ENCODE measurements around the gene SMARCAL1.

The SMARCAL1 gene

GRCh38 chr2:216392945-216393840, 19.1 kb upstream of the SMARCAL1 start:
- no peak for DNase-seq

GRCh38 chr2:216394881-216395280, 17.4 kb upstream of the SMARCAL1 start:
- DNase-seq = no peak

GRCh38 chr2:216399621-216400020, 12.7 kb upstream of the SMARCAL1 start:
- DNase-seq = no peak

DNA sequence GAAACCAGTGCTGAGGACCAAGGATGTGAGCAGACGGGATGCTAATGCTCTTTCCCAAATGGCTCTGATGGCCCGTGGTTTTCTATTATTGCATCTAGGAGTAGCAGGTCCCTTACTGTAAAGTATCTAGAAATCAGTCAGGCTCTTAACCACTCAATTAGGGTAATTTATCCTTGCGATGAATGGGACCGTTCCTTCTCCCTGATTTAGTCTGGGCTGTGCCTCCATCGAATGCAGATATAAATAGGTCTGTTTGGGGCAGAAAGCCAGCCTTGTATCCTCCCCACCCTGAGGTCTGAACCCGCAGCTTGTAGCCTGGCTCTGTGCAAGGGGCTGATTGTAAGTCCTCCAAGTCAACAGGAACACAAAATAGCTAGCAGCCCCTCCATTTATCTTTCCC, 9.5 kb upstream of the SMARCAL1 start:
- DNase-seq = no peak

- no peak for DNase-seq
These were observed 8.2 kb upstream of the SMARCAL1 start for GRCh38 chr2:216404010-216404618.

DNA sequence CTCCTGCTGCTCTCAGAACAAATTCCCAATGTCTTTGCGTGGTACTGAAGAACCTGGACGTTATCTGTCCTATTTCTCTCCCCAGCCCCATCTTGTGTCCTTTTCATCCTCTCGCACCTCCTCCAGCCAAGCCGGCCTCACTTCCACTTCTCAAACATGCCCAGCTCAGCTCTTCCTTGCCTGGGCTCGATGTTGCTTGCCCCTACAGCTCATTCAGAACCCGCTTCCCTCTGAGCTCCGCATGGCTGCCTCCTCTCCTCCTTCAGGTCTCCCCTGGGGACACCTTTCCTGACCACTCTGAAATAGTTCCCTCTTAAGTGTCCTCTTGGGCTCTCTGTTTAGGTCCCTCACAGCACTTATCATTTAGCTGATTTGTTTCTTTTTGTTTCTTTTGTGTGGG, 6.7 kb upstream of the SMARCAL1 start:
- no peak for DNase-seq

DNA sequence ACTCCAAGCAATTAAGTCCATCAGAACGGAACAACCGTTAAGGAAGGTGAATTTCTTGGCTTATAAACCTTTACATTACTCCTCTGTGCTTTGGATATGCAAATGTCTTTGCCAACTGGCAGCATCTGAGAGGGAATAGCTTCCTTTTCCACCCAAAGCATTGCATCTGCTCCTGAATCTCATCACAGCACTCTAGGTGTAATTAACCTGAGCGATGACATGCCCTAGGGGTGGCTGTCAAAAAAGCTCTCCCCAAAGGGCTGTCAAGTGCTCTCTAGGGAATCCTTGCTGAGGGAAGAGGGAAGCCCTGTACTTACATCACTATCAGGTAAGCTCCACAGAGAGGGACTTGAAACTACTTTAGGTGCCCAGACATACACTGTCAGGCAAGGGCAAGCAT, 5.5 kb upstream of the SMARCAL1 start:
- no peak for DNase-seq

DNA sequence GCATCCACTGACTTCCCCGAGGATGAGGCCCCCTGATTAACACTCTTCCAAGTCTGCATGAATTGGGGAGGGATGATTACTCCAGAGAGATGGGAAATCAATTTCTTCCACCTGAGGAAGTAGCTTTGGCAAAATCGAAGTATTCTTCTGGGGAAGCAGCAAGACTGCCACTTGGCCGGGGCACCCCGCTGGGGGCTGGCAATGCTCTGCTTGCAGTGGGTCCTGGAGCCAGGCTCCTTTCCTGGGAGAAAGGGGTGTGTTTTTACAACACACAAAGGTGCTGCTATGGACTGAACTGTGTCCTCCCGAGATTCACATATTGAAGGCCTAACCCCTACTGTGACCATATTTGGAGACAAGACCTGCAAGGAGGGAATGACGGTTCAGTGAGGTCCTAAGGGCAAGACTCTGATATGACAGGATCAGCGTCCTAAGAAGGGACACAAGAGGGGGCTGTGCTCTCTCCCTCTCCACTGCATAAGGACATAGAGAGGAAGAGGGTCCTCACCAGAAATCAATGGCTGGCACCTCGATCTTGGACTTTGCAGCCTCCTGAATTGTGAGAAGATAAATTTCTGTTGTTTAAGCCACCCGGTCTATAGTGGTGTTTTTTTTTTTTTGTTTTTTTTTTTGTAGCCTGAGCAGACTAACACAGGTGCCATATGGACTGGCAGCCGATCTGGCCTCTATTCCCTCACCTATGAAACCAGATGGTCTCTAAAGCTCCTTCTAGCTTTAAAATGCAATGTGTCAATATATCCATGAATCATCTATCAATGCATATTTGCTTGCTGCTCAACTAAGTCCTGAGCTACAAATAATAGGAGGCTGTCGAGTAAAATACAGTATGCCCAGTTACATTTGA, 3.6 kb upstream of the SMARCAL1 start:
- DNase-seq = peak in 1 of 2 experiments; percentile 19

DNA sequence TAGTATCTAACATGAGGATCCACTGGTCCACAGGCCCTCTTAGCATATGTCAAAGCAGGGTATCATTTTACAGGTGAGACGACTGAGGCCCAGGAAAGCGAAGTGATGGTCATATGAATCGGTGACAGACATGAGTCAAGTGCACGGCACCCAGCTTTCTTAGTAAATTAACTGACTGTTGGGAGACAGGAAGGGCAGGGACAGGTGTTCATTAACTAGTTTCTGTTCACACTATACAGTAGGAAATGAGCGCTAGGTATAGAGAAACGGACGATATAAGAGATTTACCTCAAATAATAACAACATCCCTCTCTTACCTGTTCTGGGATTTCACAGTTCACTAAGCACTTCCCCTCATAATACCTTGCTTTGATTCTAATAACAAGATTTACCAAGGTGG, 1.7 kb upstream of the SMARCAL1 start:
- no peak for DNase-seq

- DNase-seq = no peak
These were observed 1.6 kb downstream of the SMARCAL1 start for GRCh38 chr2:216413882-216414281.

- DNase-seq = no peak
These were observed 2.6 kb downstream of the SMARCAL1 start for GRCh38 chr2:216414772-216415319.

DNA sequence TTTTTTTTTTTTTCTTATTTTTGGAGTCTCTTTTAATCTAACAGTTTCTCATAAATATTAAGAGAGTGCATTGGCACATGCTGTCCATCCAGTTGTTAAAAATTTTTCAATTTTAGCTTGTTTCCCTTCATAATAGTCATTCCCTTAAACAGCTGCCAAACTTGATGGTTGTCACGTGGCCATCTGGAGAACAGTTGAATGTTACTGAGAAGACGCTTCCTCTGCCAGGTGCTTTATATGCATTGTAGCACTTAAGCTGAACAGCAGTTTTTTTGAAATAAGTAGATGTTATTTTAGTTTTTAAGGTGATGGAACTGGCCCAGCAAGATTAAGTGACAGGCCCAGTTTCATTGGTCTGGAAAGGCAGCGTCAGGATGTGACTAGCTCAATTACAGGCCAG, 3.3 kb downstream of the SMARCAL1 start:
- DNase-seq = no peak

- no peak for DNase-seq
These were observed 4.5 kb downstream of the SMARCAL1 start for GRCh38 chr2:216416571-216417307.

GRCh38 chr2:216418981-216419380, 6.7 kb downstream of the SMARCAL1 start:
- no peak for DNase-seq

- no peak for DNase-seq
These were observed 8.2 kb downstream of the SMARCAL1 start for GRCh38 chr2:216420367-216421101.

- no peak for DNase-seq
These were observed 10.8 kb downstream of the SMARCAL1 start for GRCh38 chr2:216423071-216423470.

DNA sequence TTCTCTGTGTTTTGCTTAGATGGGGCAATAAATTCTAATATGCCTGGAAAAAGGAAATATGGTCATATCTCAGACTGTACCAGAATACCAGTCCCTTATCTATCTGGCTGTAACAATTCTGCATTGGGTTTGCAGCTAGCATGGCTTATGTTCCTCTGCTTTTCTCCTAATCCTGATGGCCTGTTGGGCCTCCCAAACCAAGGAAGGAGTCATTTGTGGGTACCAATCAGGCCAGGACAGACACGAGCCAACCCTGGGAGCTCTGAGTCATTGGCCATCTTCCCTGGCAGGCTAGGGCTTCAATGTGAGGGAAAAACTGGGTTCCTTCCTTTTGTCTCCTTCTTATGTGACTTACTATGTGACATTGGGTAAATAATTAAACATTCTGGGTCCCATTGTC, 12.0 kb downstream of the SMARCAL1 start:
- no peak for DNase-seq

GRCh38 chr2:216425008-216425787, 12.9 kb downstream of the SMARCAL1 start:
- no peak for DNase-seq

DNA sequence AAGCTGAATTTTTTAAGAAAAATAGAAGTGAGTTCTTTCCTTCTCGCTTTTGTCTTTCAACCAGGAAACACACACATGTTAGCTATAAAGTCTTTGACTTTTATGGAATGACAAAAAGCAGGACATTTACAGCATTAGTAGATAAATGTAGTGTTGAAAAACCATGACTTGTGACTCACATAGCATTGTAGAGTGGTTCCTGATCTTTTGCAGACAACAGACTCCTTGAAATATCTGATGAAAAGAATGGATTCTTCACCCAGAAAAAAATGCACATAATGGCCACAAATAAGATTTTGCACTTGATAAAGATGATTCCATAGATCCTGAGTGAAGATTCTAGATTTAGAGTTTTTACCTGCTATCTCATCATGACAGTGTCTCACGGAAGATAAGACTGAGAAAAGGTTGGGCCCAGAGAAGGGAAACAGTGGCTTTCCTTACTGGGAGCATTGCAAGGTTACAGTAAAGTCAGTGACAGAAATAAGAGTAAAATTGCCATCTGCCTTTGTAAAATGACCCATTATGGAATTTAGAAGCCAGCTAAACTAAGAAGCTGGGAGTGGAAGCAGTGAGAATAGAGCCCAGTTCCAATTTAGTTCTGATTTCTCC, 14.0 kb downstream of the SMARCAL1 start:
- DNase-seq = no peak

GRCh38 chr2:216426938-216427337, 14.7 kb downstream of the SMARCAL1 start:
- no peak for DNase-seq
